Measurements from ENCODE around the gene ZNF107. TPM values are rescaled to one million over a fixed set of nuclear protein-coding genes. Genes with fewer than 3 reads are reported as not detected.
"Not testable (repeated sequence)": the region's sequence is repeated elsewhere in the genome, so short reads cannot be mapped to it uniquely, and the experiment has no call there.

ZNF107 gene
- total RNA-seq, 4 donors from 2014 or later, result 0.49 to 1.6 (median 0.77) TPM

DNA sequence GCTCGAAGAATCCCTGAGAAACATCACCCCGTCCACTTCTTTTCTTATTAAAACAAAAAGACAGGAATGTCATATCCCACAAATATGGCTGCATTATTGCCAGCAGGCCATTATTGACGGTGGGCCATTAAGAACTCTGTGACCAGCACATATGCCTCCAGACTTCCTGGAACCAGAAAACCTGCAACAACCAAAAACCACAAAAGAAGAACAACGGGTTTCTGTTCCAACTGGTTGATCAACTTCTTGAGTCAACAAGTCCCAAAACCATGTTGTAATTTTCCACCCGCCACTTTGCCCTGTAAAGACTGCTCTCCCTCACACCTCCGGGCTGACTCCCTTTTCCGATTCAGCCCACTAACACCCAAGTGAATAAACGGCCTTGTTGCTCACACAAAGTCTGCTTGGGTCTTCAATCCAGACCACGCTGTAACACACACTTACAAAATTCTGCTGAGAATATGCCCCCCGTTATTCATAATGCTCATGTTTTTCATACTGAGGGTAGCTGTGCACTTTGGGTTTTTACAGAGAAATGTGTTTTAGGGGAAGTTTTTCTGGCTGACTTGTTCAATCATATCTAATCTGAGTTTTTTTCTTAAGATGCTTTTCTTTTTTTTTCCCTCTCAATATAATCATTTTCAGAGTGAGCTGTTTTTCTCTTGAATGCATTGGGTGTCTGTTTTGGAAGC, 20.7 kb downstream of the ZNF107 start:
- ATAC-seq (no peak), DNase-seq (no peak)
- in situ Hi-C loops (cut with MboI; ENCODE audit: low sequenced_read_pairs in 4 of 4) (no loop called here), intact Hi-C loops (cut with DNase I; ENCODE audit: low total_unique reads) (no loop called here)
- Histone ChIP-seq H3K9me3 (no peaks in the 10 kb centered on the region), H3K4me3 (no peak overlapping the region), H3K36me3 (peaks cover 0 to 24% of the 10 kb centered on the region in 2 donors), H3K27ac (no peak overlapping the region), H3K27me3 (no peaks in the 10 kb centered on the region), H3K4me1 (no peaks in the 10 kb centered on the region)
- TF ChIP-seq CTCF (IDR thresholded peaks at IDR 0.05 in 4 of 5, conservative IDR thresholded peaks at IDR 0.05 in 1 of 5) (no peak), POLR2A (IDR thresholded peaks at IDR 0.05) (no peak)

DNA sequence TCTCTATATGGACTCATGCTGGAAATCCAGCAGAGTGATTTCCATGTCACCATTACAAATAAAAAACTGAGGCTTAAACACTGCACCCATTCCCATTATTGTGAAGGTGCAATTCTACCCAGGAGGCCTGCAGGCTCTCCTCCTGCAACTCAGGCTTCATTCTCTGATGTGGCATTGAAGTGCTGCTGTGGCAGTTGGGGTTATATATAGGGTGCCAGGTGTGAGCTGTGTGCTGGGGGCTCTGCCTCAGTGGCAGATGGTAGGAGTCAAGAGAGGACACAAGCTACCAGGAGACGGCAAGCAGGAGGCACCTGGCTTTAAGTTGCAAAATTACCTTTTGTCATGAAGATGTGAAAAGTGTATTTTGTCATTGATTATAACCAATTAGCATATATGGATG, 21.3 kb downstream of the ZNF107 start:
- Histone ChIP-seq H3K27ac (no peak overlapping the region), H3K27me3 (no peaks in the 10 kb centered on the region), H3K4me3 (no peak overlapping the region), H3K36me3 (peaks cover 0 to 27% of the 10 kb centered on the region in 2 donors), H3K4me1 (no peaks in the 10 kb centered on the region), H3K9me3 (no peaks in the 10 kb centered on the region)
- intact Hi-C loops (cut with DNase I; ENCODE audit: low total_unique reads), result no loop called here
- DNase-seq (no peak), ATAC-seq (no peak)
- TF ChIP-seq POLR2A (IDR thresholded peaks at IDR 0.05), result no peak
- TF ChIP-seq CTCF (IDR thresholded peaks at IDR 0.05 in 4 of 5, conservative IDR thresholded peaks at IDR 0.05 in 1 of 5), result no peak
- in situ Hi-C loops (cut with MboI; ENCODE audit: low sequenced_read_pairs in 4 of 4), result no loop called here

DNA sequence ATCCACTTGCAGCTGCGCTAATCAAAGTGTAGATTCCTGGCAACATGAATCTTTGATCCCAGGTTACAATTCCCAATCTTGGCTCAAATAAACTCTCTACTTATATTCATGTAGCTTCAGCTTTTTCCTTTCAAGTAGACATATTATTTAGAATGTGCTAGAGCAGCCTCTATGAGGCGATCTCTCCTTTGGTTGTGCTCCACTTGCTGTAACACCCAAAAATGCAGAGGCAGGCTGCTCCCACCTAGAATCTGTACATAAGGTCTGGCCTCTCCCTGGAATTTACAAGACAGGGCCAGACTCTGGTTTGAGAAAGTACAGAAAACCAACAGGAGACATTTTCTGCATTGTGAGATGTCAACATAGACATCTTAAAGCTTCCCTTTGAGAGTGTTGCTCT, 23.1 kb downstream of the ZNF107 start:
- no peak for DNase-seq
- ATAC-seq, result no peak
- peaks cover 0 to 26% of the 10 kb centered on the region in 2 donors for H3K36me3 ChIP-seq
- intact Hi-C loops (cut with DNase I; ENCODE audit: low total_unique reads), result no loop called here
- H3K27ac ChIP-seq, result no peak overlapping the region
- TF ChIP-seq CTCF (IDR thresholded peaks at IDR 0.05 in 4 of 5, conservative IDR thresholded peaks at IDR 0.05 in 1 of 5) (no peak), POLR2A (IDR thresholded peaks at IDR 0.05) (no peak)
- no peaks in the 10 kb centered on the region for H3K9me3 ChIP-seq
- no peaks in the 10 kb centered on the region for H3K4me1 ChIP-seq
- no peak overlapping the region for H3K4me3 ChIP-seq
- in situ Hi-C loops (cut with MboI; ENCODE audit: low sequenced_read_pairs in 4 of 4), result no loop called here
- H3K27me3 ChIP-seq, result no peaks in the 10 kb centered on the region

GRCh38 chr7:64691831-64692230, 25.9 kb downstream of the ZNF107 start:
- intact Hi-C loops (cut with DNase I; ENCODE audit: low total_unique reads) (no loop called here), in situ Hi-C loops (cut with MboI; ENCODE audit: low sequenced_read_pairs in 4 of 4) (no loop called here)
- no peak for DNase-seq
- TF ChIP-seq POLR2A (IDR thresholded peaks at IDR 0.05), result no peak
- no peak for TF ChIP-seq CTCF (IDR thresholded peaks at IDR 0.05 in 4 of 5, conservative IDR thresholded peaks at IDR 0.05 in 1 of 5)
- no peaks in the 10 kb centered on the region for H3K4me1 ChIP-seq
- H3K9me3 ChIP-seq, result no peaks in the 10 kb centered on the region
- ATAC-seq, result no peak
- no peak overlapping the region for H3K4me3 ChIP-seq
- H3K27ac ChIP-seq, result no peak overlapping the region
- no peaks in the 10 kb centered on the region for H3K27me3 ChIP-seq
- peaks cover 0 to 13% of the 10 kb centered on the region in 2 donors for H3K36me3 ChIP-seq

DNA sequence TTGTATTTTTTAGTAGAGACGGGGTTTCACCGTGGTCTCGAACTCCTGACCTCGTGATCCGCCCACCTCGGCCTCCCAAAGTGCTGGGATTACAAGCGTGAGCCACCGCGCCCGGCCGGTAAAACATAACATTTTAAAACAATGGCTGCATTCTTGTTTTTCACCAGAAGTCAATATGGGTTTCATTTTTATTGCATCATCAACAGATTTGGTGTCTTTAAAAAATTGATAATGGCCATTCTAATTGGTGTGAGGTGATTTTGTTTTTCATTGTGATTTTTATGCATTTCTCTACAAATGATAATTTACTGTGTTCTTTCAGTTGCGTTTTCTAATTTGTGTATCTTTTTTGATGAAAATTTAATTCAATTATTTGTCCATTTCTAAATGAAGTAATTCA, 31.9 kb downstream of the ZNF107 start:
- H3K9me3 ChIP-seq; ATAC-seq; intact Hi-C loops (cut with DNase I; ENCODE audit: low total_unique reads); in situ Hi-C loops (cut with MboI; ENCODE audit: low sequenced_read_pairs in 4 of 4); H3K27me3 ChIP-seq; DNase-seq; H3K4me3 ChIP-seq; H3K27ac ChIP-seq; H3K4me1 ChIP-seq: not testable (repeated sequence)
- H3K36me3 ChIP-seq, result peaks cover 0 to 12% of the 10 kb centered on the region in 2 donors
